Thymus (tissue), 11 donors: Measurements from ENCODE around the gene PJVK. TPM values are rescaled to one million over a fixed set of nuclear protein-coding genes. Genes with fewer than 3 reads are reported as not detected.
"Not testable (repeated sequence)": the region's sequence is repeated elsewhere in the genome, so short reads cannot be mapped to it uniquely, and the experiment has no call there.

Experiments used
- DNase-seq, 9 donors: peaks; one replicate each; pipeline ENCODE4 v3.0.0-alpha.2; 2013; ENCODE audit warnings: low spot score in 9 of 9, low read depth in 6 of 9, missing footprints in 1 of 9
- H3K27ac ChIP-seq, 2 donors: one replicate each; pipeline ENCODE4 v1.5.1; 2013; ENCODE audit warnings: control low read depth in 1 of 2, low read depth in 1 of 2, low read length in 1 of 2, mild to moderate bottlenecking in 1 of 2, moderate library complexity in 1 of 2
- H3K27me3 ChIP-seq, 2 donors: one replicate each; pipeline ENCODE4 v1.5.1; 2013; ENCODE audit warnings: low read length in 1 of 2; ENCODE audit not compliant: control insufficient read depth in 2 of 2, insufficient read depth in 1 of 2
- H3K36me3 ChIP-seq, 2 donors: one replicate each; pipeline ENCODE4 v1.5.1; 2013; ENCODE audit warnings: low read length in 1 of 2, mild to moderate bottlenecking in 1 of 2, moderate library complexity in 1 of 2; ENCODE audit not compliant: control insufficient read depth in 2 of 2, insufficient read depth in 2 of 2
- H3K4me1 ChIP-seq, 2 donors: one replicate each; pipeline ENCODE4 v1.5.1; 2013; ENCODE audit warnings: low read length in 2 of 2; ENCODE audit not compliant: control insufficient read depth in 2 of 2, insufficient read depth in 2 of 2
- H3K4me3 ChIP-seq, 2 donors: one replicate each; pipeline ENCODE4 v1.5.1; 2013; ENCODE audit warnings: low read length in 2 of 2, control low read depth in 1 of 2, mild to moderate bottlenecking in 1 of 2
- H3K9me3 ChIP-seq, 2 donors: one replicate each; pipeline ENCODE4 v1.5.1; 2013; ENCODE audit warnings: low read length in 1 of 2, mild to moderate bottlenecking in 1 of 2; ENCODE audit not compliant: control insufficient read depth in 2 of 2, insufficient read depth in 1 of 2
- WGBS: extraction: QIAGEN DNeasy Blood & Tissue Kit; methylation state at CpG from one replicate; pipeline ENCODE4 v1.1.7; 2013; 5-methylcytosine and 5-hydroxymethylcytosine counted together
- polyA plus RNA-seq: library from polyadenylated mRNA; stranded (reverse); fragments of 200-250 nt; gene quantifications from one replicate; pipeline ENCODE4 v1.2.3, GENCODE V29; 2013
- total RNA-seq: library from RNA; stranded (reverse); fragments of 120-200 nt; gene quantifications from one replicate; pipeline ENCODE4 v1.2.4, GENCODE V29; 2013
- donor health status: healthy.

The PJVK gene
- total and polyA plus RNA-seq, 2 donors = 1.6 to 13.6 TPM

GRCh38 chr2:178414266-178415247 lies 36.6 kb upstream of the PJVK start:
- H3K27me3 ChIP-seq = no peaks in the 10 kb centered on the region
- peak overlapping the region; percentile 74 to 83 for H3K27ac ChIP-seq
- peak overlapping the region; percentile 55 to 58 for H3K4me3 ChIP-seq
- no peaks in the 10 kb centered on the region for H3K9me3 ChIP-seq
- H3K4me1 ChIP-seq = peaks cover 0 to 9% of the 10 kb centered on the region in 2 donors
- DNase-seq = peak; percentile 57 to 90 (median 68)
- 17% methylated on average over 21 of the region's 21 CpGs for WGBS
- H3K36me3 ChIP-seq = no peaks in the 10 kb centered on the region

GRCh38 chr2:178415979-178416378 lies 35.2 kb upstream of the PJVK start:
- no peaks in the 10 kb centered on the region for H3K36me3 ChIP-seq
- peaks cover 0 to 9% of the 10 kb centered on the region in 2 donors for H3K4me1 ChIP-seq
- H3K4me3 ChIP-seq = no peak overlapping the region
- no peak for DNase-seq
- H3K9me3 ChIP-seq = no peaks in the 10 kb centered on the region
- no peak overlapping the region for H3K27ac ChIP-seq
- no peaks in the 10 kb centered on the region for H3K27me3 ChIP-seq

- Histone ChIP-seq H3K4me1 (peaks cover 0 to 9% of the 10 kb centered on the region in 2 donors), H3K27ac (no peak overlapping the region), H3K27me3 (no peaks in the 10 kb centered on the region), H3K4me3 (no peak overlapping the region), H3K9me3 (no peaks in the 10 kb centered on the region), H3K36me3 (no peaks in the 10 kb centered on the region)
- DNase-seq = no peak
- 96% methylated on average over 3 of the region's 3 CpGs for WGBS
Measured at GRCh38 chr2:178417916-178418315, 33.3 kb upstream of the PJVK start.

GRCh38 chr2:178418426-178418825 lies 32.8 kb upstream of the PJVK start:
- H3K4me3 ChIP-seq = no peak overlapping the region
- H3K4me1 ChIP-seq = peaks cover 0 to 6% of the 10 kb centered on the region in 2 donors
- no peaks in the 10 kb centered on the region for H3K27me3 ChIP-seq
- H3K9me3 ChIP-seq = no peaks in the 10 kb centered on the region
- no peak overlapping the region for H3K27ac ChIP-seq
- WGBS = 100% methylated on average over 1 of the region's 1 CpG
- no peaks in the 10 kb centered on the region for H3K36me3 ChIP-seq
- no peak for DNase-seq

GRCh38 chr2:178419123-178419522 lies 32.1 kb upstream of the PJVK start:
- DNase-seq = no peak
- H3K36me3 ChIP-seq = no peaks in the 10 kb centered on the region
- H3K4me3 ChIP-seq = no peak overlapping the region
- H3K9me3 ChIP-seq = no peaks in the 10 kb centered on the region
- H3K27me3 ChIP-seq = no peaks in the 10 kb centered on the region
- no peak overlapping the region for H3K27ac ChIP-seq
- WGBS = 94% methylated on average over 1 of the region's 1 CpG
- H3K4me1 ChIP-seq = peaks cover 0 to 6% of the 10 kb centered on the region in 2 donors

GRCh38 chr2:178420463-178420999 lies 30.6 kb upstream of the PJVK start:
- H3K27ac ChIP-seq = no peak overlapping the region
- no peak for DNase-seq
- H3K4me3 ChIP-seq = no peak overlapping the region
- H3K27me3 ChIP-seq = no peaks in the 10 kb centered on the region
- no peaks in the 10 kb centered on the region for H3K4me1 ChIP-seq
- no peaks in the 10 kb centered on the region for H3K36me3 ChIP-seq
- H3K9me3 ChIP-seq = no peaks in the 10 kb centered on the region
- WGBS = 50% methylated on average over 1 of the region's 1 CpG

- no peak overlapping the region for H3K4me3 ChIP-seq
- H3K27me3 ChIP-seq = no peaks in the 10 kb centered on the region
- peaks cover under 1 to 7% of the 10 kb centered on the region in 2 donors for H3K36me3 ChIP-seq
- 82% methylated on average over 3 of the region's 3 CpGs for WGBS
- DNase-seq = no peak
- no peaks in the 10 kb centered on the region for H3K4me1 ChIP-seq
- H3K9me3 ChIP-seq = peaks cover 0 to 4% of the 10 kb centered on the region in 2 donors
- H3K27ac ChIP-seq = no peak overlapping the region
Measured at GRCh38 chr2:178422097-178422496, 29.1 kb upstream of the PJVK start.

- whole genome bisulfite sequencing = 97% methylated on average over 5 of the region's 5 CpGs
Measured at GRCh38 chr2:178423746-178424145, 27.4 kb upstream of the PJVK start.

GRCh38 chr2:178425255-178425827 lies 25.8 kb upstream of the PJVK start:
- Histone ChIP-seq H3K4me1 (no peaks in the 10 kb centered on the region), H3K27ac (no peak overlapping the region), H3K36me3 (peaks cover 11 to 29% of the 10 kb centered on the region in 2 donors), H3K9me3 (peaks cover 0 to 4% of the 10 kb centered on the region in 2 donors), H3K4me3 (no peak overlapping the region), H3K27me3 (no peaks in the 10 kb centered on the region)
- DNase-seq = no peak
- 98% methylated on average over 4 of the region's 4 CpGs for WGBS

More at GRCh38 chr2:178423746-178424145, 27.4 kb upstream of the PJVK start:
- not testable (repeated sequence) for H3K27me3 ChIP-seq, H3K27ac ChIP-seq, H3K9me3 ChIP-seq, DNase-seq, H3K4me3 ChIP-seq, H3K4me1 ChIP-seq
- H3K36me3 ChIP-seq = peaks cover 3 to 16% of the 10 kb centered on the region in 2 donors
